CD4-positive, alpha-beta T cell treated with Interferon alpha-2 for 1 hour (primary cell): Measurements from ENCODE around the gene SCN11A.
"Not testable (repeated sequence)": the region's sequence is repeated elsewhere in the genome, so short reads cannot be mapped to it uniquely, and the experiment has no call there.

Experiments
- DNase-seq, 2 donors: peaks; one replicate each; pipeline ENCODE4 v3.0.0-alpha.2; 2020 to 2022

Gene SCN11A

DNA sequence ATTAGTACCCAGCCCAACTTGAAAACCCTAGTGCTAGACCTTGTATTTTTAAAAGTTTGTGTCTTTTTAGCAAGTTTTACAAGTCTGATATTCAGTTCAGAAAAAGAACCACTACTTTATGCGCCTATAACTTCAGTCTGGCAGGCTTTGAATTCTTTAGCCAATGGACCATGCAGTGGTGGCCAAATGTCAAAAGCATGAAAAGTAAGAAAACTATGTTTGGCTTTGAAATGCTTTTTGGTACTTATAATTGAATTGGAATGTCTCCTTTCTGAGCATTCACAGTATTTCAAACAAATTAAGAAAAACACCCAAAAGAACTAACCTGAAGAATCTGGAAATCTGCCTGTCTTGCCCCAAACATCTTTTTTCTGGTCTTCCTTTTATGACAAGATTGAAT lies 12.9 kb upstream of the SCN11A start:
- no peak for DNase-seq

- no peak for DNase-seq
Observed at GRCh38 chr3:39063143-39063542, 11.4 kb upstream of the SCN11A start.

DNA sequence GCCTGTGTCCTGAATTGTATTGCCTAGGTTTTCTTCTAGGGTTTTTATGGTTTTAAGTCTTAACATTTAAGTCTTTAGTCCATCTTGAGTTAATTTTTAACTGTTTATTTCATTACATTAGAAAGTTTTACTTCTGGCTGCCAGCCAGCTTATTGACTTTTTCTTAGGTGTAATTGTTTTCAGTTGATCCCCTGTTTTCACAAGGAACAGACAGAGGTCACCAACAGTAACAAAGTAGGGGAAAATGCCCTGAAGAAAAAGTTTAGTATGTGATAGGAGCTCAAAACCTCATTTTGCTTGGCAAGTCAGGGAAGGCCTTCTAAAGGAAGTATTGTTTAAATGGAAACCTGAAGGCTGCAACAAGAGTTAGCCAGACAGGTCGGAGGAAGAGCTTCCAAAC lies 10.4 kb upstream of the SCN11A start:
- DNase-seq: no peak

- not testable (repeated sequence) for DNase-seq
Observed at GRCh38 chr3:39061228-39061627, 9.5 kb upstream of the SCN11A start.

DNA sequence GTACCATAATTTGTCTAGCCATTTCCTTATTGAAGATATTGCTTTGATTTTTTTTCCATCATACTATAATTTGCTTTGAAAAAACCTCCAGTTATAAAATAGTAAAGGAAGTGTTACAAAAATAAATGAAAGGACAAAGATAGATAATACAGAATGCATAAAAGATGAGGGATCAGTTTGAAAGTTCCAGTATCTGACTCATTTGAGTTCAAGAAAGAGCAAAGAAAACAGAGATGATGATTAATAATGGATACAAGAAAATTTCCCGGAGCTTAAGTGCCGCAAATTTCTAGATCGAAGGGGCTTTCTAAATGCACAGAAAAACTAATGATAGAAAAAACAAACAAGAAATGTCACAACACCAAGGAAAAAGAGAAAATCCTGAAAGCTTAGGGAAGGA lies 4.4 kb upstream of the SCN11A start:
- DNase-seq: no peak

GRCh38 chr3:39053696-39054095 lies 2.0 kb upstream of the SCN11A start:
- no peak for DNase-seq

GRCh38 chr3:39052583-39052982 lies 839 bp upstream of the SCN11A start:
- DNase-seq: peak in 1 of 2 donors; percentile 33

DNA sequence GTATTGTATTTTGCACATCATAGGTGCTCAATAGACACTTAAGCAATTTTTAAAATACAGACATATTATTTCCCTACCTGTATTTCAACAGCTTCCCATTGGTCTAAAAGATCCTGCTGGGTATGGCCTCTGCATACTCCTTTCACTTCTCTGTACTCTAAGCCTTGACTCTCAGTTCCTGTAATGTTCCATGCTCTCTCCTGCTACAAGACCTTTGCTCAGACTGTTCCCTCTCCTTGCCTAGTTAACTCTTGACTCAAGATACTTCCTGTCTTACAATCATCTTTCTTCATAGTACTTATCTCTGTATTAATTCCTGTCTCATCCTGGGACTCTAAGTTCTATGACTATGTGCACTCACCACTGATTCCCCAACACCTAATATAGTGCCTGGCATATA lies 1.7 kb downstream of the SCN11A start:
- DNase-seq: no peak

DNA sequence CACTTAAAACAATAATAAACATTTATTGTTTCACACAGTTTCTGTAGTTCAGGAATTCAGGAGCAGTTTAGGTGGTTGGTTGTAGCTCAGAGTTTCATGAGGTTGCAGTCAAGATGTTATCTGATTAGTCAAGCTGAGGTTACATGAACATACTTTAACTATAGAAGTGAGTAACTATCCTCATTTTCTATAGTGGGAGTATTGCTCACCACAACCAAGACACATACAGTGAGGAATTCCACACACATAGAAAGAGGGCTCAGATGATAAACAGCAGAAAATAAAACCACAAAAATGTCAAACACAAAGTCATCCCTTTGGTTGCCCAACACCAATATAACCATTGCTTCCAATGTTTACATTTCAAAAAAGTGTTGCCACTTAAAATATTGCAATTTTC lies 13.6 kb downstream of the SCN11A start:
- DNase-seq: no peak

GRCh38 chr3:39029556-39029955 lies 22.2 kb downstream of the SCN11A start:
- no peak for DNase-seq

- DNase-seq: no peak
Observed at GRCh38 chr3:39028546-39028945, 23.2 kb downstream of the SCN11A start.

- peak in 1 of 2 donors; percentile 1 for DNase-seq
Observed at GRCh38 chr3:39025222-39025970, 26.3 kb downstream of the SCN11A start.

DNA sequence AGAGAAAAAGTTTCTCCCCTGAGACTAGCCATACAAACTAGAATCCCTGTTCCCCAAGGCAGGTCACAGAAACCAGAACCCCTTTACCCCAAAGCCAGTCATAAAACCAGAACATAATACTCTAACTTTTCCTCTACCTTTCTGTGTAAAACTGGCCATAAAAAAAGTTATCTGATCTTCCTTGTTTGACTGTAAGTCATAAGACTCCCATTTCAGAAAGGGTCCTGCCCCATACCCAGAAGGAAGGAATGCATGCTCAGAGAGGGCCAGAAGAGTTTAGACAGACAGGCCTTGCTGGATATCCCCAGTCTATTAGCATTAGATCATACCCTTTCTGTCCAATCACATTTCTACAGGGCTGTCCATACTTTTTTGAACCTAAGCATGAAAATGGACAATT lies 27.2 kb downstream of the SCN11A start:
- DNase-seq: no peak

- no peak for DNase-seq
Observed at GRCh38 chr3:39022286-39022630, 29.5 kb downstream of the SCN11A start.

GRCh38 chr3:39021465-39022285 lies 30.1 kb downstream of the SCN11A start:
- DNase-seq: no peak

- DNase-seq: no peak
Observed at GRCh38 chr3:39021029-39021428, 30.7 kb downstream of the SCN11A start.

DNA sequence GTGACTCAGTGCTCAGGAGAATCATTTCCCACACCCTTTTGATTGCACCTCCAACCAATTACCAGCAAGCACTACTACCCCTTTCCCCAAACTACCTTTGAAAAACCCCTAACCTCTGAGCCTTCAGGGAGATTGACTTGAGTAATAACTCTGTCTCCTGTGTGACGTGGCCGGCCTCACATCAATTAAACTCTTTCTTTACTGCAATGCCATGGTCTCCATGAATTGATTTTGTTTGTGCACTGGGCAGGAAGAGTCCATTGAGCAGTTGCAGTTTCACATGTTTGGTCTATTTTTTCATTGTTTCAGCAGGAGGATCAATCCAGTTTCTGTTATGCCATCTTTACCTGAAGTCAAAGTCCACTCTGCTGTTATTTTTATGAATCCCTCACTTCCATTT lies 32.4 kb downstream of the SCN11A start:
- DNase-seq: no peak

- no peak for DNase-seq
Observed at GRCh38 chr3:39015418-39015817, 36.3 kb downstream of the SCN11A start.

GRCh38 chr3:39013921-39014509 lies 37.7 kb downstream of the SCN11A start:
- DNase-seq: no peak

GRCh38 chr3:39013289-39013688 lies 38.5 kb downstream of the SCN11A start:
- DNase-seq: no peak

GRCh38 chr3:39011191-39011736 lies 40.5 kb downstream of the SCN11A start:
- no peak for DNase-seq

GRCh38 chr3:39005295-39005694 lies 46.4 kb downstream of the SCN11A start:
- DNase-seq: no peak
